Loucy (cell line): Measurements from ENCODE around the gene OR2AG2.
"Not testable (repeated sequence)": the region's sequence is repeated elsewhere in the genome, so short reads cannot be mapped to it uniquely, and the experiment has no call there.

Experiments used
- H2AFZ ChIP-seq: fragments of 200-600 bp; sonication (generic); 2 replicates; pipeline ENCODE4 v1.6.0; 2016; ENCODE audit warnings: antibody characterized with exemption, mild to moderate bottlenecking, low read length, moderate library complexity
- H3F3A ChIP-seq: fragments of 200-600 bp; 2 replicates; pipeline ENCODE4 v1.6.0; 2016; ENCODE audit warnings: antibody characterized with exemption, low read depth, mild to moderate bottlenecking
- H3K27me3 ChIP-seq: fragments of 200-600 bp; sonication (generic); 2 replicates; pipeline ENCODE4 v1.6.1; 2014; ENCODE audit warnings: low read length, mild to moderate bottlenecking; ENCODE audit not compliant: insufficient read depth, poor library complexity, severe bottlenecking
- H3K36me3 ChIP-seq: fragments of 200-600 bp; sonication (generic); 2 replicates; pipeline ENCODE4 v1.6.1; 2016; ENCODE audit warnings: low read length; ENCODE audit not compliant: insufficient read depth
- H3K4me1 ChIP-seq: fragments of 200-600 bp; sonication (generic); 2 replicates; pipeline ENCODE4 v1.5.1; 2014; ENCODE audit warnings: low read length, mild to moderate bottlenecking; ENCODE audit not compliant: insufficient read depth, poor library complexity, severe bottlenecking
- H3K4me2 ChIP-seq: fragments of 200-600 bp; sonication (generic); 2 replicates; pipeline ENCODE4 v1.6.0; 2014; ENCODE audit warnings: antibody characterized with exemption, low read length, low read depth, mild to moderate bottlenecking; ENCODE audit not compliant: poor library complexity, severe bottlenecking
- H3K4me3 ChIP-seq: fragments of 200-600 bp; sonication (generic); 2 replicates; pipeline ENCODE4 v1.5.1; 2014; ENCODE audit warnings: low read length, mild to moderate bottlenecking, mixed read lengths; ENCODE audit not compliant: poor library complexity, severe bottlenecking
- H3K79me2 ChIP-seq: fragments of 200-600 bp; sonication (generic); 2 replicates; pipeline ENCODE4 v1.6.1; 2014; ENCODE audit warnings: low read length; ENCODE audit not compliant: insufficient read depth
- H3K9ac ChIP-seq: fragments of 200-600 bp; sonication (generic); 2 replicates; pipeline ENCODE4 v1.6.0; 2014; ENCODE audit warnings: mild to moderate bottlenecking, low read depth, low read length, moderate library complexity; ENCODE audit not compliant: poor library complexity, severe bottlenecking
- H3K9me2 ChIP-seq: fragments of 200-600 bp; sonication (generic); replicated peaks from 2 replicates; pipeline ENCODE4 v1.6.1; 2016; ENCODE audit warnings: low read depth, low read length, mixed read lengths
- H3K9me3 ChIP-seq: fragments of 200-600 bp; sonication (generic); 2 replicates; pipeline ENCODE4 v1.6.1; 2014; ENCODE audit warnings: mild to moderate bottlenecking, antibody characterized with exemption, low read length, low read depth; ENCODE audit not compliant: insufficient read depth
- H4K20me1 ChIP-seq: fragments of 200-600 bp; sonication (generic); 2 replicates; pipeline ENCODE4 v1.6.0; 2014; ENCODE audit warnings: antibody characterized with exemption, low read length, mild to moderate bottlenecking; ENCODE audit not compliant: insufficient read depth, poor library complexity, severe bottlenecking
- EZH2phosphoT487 ChIP-seq: fragments of 200-600 bp; IDR thresholded peaks from 2 replicates; pipeline ENCODE4 v1.6.1; 2018; ENCODE audit warnings: antibody characterized with exemption, mild to moderate bottlenecking, moderate library complexity, borderline replicate concordance
- TF ChIP-seq, protein P1 (sequence below): fragments of 200-600 bp; sonication (generic); conservative IDR thresholded peaks from 2 replicates; pipeline ENCODE4 v1.5.1; 2014; ENCODE audit warnings: mild to moderate bottlenecking, antibody characterized with exemption, low read length

Gene OR2AG2

DNA sequence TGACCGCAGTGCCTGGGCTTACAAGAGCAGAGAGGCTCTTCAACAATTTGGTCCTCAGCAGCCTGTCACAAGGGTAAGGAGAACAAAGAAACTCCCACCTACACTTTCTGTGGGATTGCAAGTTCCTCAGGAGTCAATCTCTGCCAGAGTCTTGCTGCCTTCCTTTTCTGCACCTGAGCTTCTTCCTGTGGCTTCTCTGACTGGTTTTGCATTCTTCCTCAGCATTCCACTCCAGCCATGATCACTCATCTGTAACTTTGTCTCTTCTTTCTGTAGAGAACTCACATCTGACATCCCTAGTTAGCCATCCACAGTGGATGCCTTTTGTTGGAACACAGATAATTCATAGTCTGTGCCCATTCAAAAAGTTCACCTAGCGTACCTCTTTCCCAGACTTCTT is 41.9 kb upstream of the OR2AG2 start:
- Histone ChIP-seq H3K9me3 (peaks cover 5% of the 10 kb centered on the region; the same call in 1 of the 2 replicates), H3K4me2 (no peak overlapping the region), H4K20me1 (no peaks in the 10 kb centered on the region), H3K79me2 (no peaks in the 10 kb centered on the region), H2AFZ (no peak overlapping the region), H3K9ac (no peak overlapping the region), H3K4me1 (no peaks in the 10 kb centered on the region), H3K4me3 (no peak overlapping the region), H3K9me2 (no peaks in the 10 kb centered on the region), H3F3A (no peaks in the 10 kb centered on the region), H3K36me3 (no peaks in the 10 kb centered on the region), H3K27me3 (no peaks in the 10 kb centered on the region)
- no peak for TF ChIP-seq EZH2phosphoT487
- TF ChIP-seq, protein P1, sequence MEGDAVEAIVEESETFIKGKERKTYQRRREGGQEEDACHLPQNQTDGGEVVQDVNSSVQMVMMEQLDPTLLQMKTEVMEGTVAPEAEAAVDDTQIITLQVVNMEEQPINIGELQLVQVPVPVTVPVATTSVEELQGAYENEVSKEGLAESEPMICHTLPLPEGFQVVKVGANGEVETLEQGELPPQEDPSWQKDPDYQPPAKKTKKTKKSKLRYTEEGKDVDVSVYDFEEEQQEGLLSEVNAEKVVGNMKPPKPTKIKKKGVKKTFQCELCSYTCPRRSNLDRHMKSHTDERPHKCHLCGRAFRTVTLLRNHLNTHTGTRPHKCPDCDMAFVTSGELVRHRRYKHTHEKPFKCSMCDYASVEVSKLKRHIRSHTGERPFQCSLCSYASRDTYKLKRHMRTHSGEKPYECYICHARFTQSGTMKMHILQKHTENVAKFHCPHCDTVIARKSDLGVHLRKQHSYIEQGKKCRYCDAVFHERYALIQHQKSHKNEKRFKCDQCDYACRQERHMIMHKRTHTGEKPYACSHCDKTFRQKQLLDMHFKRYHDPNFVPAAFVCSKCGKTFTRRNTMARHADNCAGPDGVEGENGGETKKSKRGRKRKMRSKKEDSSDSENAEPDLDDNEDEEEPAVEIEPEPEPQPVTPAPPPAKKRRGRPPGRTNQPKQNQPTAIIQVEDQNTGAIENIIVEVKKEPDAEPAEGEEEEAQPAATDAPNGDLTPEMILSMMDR, result no peak

DNA sequence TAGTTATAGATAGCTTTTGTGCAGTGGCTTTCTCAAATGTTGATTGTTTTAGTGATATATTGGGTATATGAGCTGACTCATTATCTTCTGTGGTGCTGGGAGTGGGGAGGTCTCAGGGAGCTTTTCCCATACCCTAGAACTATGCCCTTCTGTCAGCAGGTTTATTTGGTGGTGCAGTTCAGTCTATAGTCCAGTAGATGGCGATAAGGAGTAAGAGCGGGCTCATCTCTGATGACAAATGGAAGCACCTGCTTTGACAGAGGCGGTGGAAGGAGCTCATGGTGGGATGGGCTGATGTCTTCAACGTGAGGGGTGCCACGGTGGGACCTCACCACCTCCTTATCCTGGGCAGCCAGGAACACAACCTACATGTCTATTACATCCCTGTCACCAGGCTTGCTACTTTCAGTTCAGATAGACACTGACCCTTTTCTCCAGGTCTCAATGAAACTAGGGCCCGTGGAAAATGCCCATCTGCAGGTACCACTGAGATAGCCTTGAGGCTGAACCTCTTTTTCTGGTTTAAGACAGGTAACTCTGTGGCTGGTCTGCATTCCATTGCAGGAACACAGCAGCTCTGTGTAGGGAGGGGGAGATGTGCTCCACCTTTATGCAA is 40.7 kb upstream of the OR2AG2 start:
- no peak overlapping the region for H3K9ac ChIP-seq
- H3K36me3 ChIP-seq, result no peaks in the 10 kb centered on the region
- H3F3A ChIP-seq, result no peaks in the 10 kb centered on the region
- H4K20me1 ChIP-seq, result no peaks in the 10 kb centered on the region
- no peaks in the 10 kb centered on the region for H3K9me2 ChIP-seq
- no peaks in the 10 kb centered on the region for H3K9me3 ChIP-seq
- no peaks in the 10 kb centered on the region for H3K4me1 ChIP-seq
- TF ChIP-seq, protein P1, result peak; percentile 97
- no peak for TF ChIP-seq EZH2phosphoT487
- H3K4me3 ChIP-seq, result no peak overlapping the region
- H3K4me2 ChIP-seq, result no peak overlapping the region
- H2AFZ ChIP-seq, result no peak overlapping the region
- H3K27me3 ChIP-seq, result no peaks in the 10 kb centered on the region
- H3K79me2 ChIP-seq, result no peaks in the 10 kb centered on the region

DNA sequence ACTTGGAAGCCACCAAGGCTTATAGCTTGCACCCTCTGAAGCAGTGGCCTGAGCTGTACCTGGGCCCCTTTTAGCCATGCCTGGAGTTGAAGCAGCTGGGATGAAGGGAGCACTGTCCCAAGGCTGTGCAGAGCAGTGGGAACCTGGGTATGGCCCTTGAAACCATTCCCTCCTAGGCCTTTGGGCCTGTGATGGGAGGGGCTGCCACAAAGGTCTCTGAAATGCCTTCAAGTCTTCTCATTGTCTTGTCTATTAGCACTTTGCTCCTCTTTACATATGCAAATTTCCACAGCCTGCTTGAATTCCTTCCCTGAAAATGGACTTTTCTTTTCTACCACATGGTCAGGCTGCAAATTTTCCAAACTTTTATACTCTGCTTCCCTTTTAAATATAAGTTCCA is 29.3 kb upstream of the OR2AG2 start:
- not testable (repeated sequence) for H3K79me2 ChIP-seq, H3K9me3 ChIP-seq, H2AFZ ChIP-seq, H4K20me1 ChIP-seq, H3K36me3 ChIP-seq, H3K4me2 ChIP-seq, H3K4me1 ChIP-seq, H3K27me3 ChIP-seq, H3K9ac ChIP-seq, H3K4me3 ChIP-seq, H3F3A ChIP-seq, H3K9me2 ChIP-seq

DNA sequence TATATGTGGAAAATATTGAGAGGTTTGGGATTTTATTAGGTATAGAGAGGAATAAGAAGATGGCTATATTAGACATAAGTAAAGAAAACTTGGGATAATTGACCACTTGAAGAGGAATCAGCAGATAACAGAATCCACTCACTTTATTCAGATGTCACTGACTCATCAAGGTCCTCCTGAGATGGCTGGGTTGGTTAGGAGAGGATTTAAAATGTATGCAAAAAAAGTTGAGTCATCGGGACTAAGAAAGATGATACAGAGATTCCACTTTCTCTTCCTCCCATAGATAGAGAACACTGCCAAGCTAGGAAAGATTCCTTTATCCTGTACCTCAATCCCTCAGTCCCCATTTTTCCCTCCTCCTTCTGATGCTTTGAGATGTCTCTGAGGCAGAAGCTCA is 27.6 kb upstream of the OR2AG2 start, which contains the start of gene OR6A2:
OR6A2 (minus strand) TSS at position 288 of the 400 bp plus-strand sequence. CDS start 3,981 bp downstream, outside the sequence.
- no peaks in the 10 kb centered on the region for H4K20me1 ChIP-seq
- TF ChIP-seq, protein P1, result no peak
- TF ChIP-seq EZH2phosphoT487, result no peak
- H3K4me3 ChIP-seq, result no peak within 1 kb of the TSS
- no peaks in the 10 kb centered on the region for H3F3A ChIP-seq
- H3K9me3 ChIP-seq, result no peaks in the 10 kb centered on the region
- no peak within 1 kb of the TSS for H3K9ac ChIP-seq
- no peaks in the 10 kb centered on the region for H3K79me2 ChIP-seq
- H3K9me2 ChIP-seq, result no peaks in the 10 kb centered on the region
- no peaks in the 10 kb centered on the region for H3K36me3 ChIP-seq
- no peaks in the 10 kb centered on the region for H3K4me1 ChIP-seq
- no peak within 1 kb of the TSS for H2AFZ ChIP-seq
- H3K4me2 ChIP-seq, result no peak within 1 kb of the TSS
- no peaks in the 10 kb centered on the region for H3K27me3 ChIP-seq
